ENCODE results near the gene INPP4B.
"Not testable (repeated sequence)": the region's sequence is repeated elsewhere in the genome, so short reads cannot be mapped to it uniquely, and the experiment has no call there.

Gene INPP4B

GRCh38 chr4:142083264-142083663 lies 762.8 kb downstream of the INPP4B start:
- no peak for DNase-seq (ENCODE audit: low read depth)

GRCh38 chr4:142081025-142081424 lies 765.1 kb downstream of the INPP4B start:
- DNase-seq (ENCODE audit: low read depth) = no peak

GRCh38 chr4:142079959-142080358 lies 766.1 kb downstream of the INPP4B start:
- no peak for DNase-seq (ENCODE audit: low read depth)

GRCh38 chr4:142077048-142077447 lies 769.1 kb downstream of the INPP4B start:
- DNase-seq (ENCODE audit: low read depth) = no peak

- not testable (repeated sequence) for DNase-seq (ENCODE audit: low read depth)
Observed at GRCh38 chr4:142068304-142068703, 777.8 kb downstream of the INPP4B start.

- not testable (repeated sequence) for DNase-seq (ENCODE audit: low read depth)
Observed at GRCh38 chr4:142066562-142066961, 779.5 kb downstream of the INPP4B start.

GRCh38 chr4:142065086-142065647 lies 780.9 kb downstream of the INPP4B start:
- no peak for DNase-seq (ENCODE audit: low read depth)

- no peak for DNase-seq (ENCODE audit: low read depth)
Observed at GRCh38 chr4:142064181-142064580, 781.9 kb downstream of the INPP4B start.

- DNase-seq (ENCODE audit: low read depth) = no peak
Observed at GRCh38 chr4:142045996-142046395, 800.1 kb downstream of the INPP4B start.

GRCh38 chr4:142044271-142044670 lies 801.8 kb downstream of the INPP4B start:
- DNase-seq (ENCODE audit: low read depth) = no peak

GRCh38 chr4:142043509-142043908 lies 802.6 kb downstream of the INPP4B start:
- no peak for DNase-seq (ENCODE audit: low read depth)

GRCh38 chr4:142041788-142042187 lies 804.3 kb downstream of the INPP4B start:
- DNase-seq (ENCODE audit: low read depth) = no peak

GRCh38 chr4:142040043-142040442 lies 806.1 kb downstream of the INPP4B start:
- no peak for DNase-seq (ENCODE audit: low read depth)

GRCh38 chr4:142036795-142037583 lies 809.1 kb downstream of the INPP4B start:
- DNase-seq (ENCODE audit: low read depth) = no peak

- DNase-seq (ENCODE audit: low read depth) = no peak
Observed at GRCh38 chr4:142035566-142035965, 810.5 kb downstream of the INPP4B start.

GRCh38 chr4:142034101-142034500 lies 812.0 kb downstream of the INPP4B start:
- DNase-seq (ENCODE audit: low read depth) = no peak

GRCh38 chr4:142030010-142030409 lies 816.1 kb downstream of the INPP4B start:
- no peak for DNase-seq (ENCODE audit: low read depth)

GRCh38 chr4:142021761-142022160 lies 824.3 kb downstream of the INPP4B start:
- DNase-seq (ENCODE audit: low read depth) = no peak

GRCh38 chr4:142021181-142021580 lies 824.9 kb downstream of the INPP4B start:
- DNase-seq (ENCODE audit: low read depth) = no peak

- DNase-seq (ENCODE audit: low read depth) = no peak
Observed at GRCh38 chr4:142016031-142016430, 830.1 kb downstream of the INPP4B start.

GRCh38 chr4:142009751-142010150 lies 836.4 kb downstream of the INPP4B start:
- no peak for DNase-seq (ENCODE audit: low read depth)

- no peak for DNase-seq (ENCODE audit: low read depth)
Observed at GRCh38 chr4:142005519-142005918, 840.6 kb downstream of the INPP4B start.

- DNase-seq (ENCODE audit: low read depth) = no peak
Observed at GRCh38 chr4:141999446-142000143, 846.5 kb downstream of the INPP4B start.

All from stimulated activated CD8-positive, alpha-beta memory T cell treated with anti-CD3 and anti-CD28 coated beads, Interleukin-4, amount 100 ng/mL, for 24 hours (primary cell).